ENCODE results near the gene STX4.

DNA sequence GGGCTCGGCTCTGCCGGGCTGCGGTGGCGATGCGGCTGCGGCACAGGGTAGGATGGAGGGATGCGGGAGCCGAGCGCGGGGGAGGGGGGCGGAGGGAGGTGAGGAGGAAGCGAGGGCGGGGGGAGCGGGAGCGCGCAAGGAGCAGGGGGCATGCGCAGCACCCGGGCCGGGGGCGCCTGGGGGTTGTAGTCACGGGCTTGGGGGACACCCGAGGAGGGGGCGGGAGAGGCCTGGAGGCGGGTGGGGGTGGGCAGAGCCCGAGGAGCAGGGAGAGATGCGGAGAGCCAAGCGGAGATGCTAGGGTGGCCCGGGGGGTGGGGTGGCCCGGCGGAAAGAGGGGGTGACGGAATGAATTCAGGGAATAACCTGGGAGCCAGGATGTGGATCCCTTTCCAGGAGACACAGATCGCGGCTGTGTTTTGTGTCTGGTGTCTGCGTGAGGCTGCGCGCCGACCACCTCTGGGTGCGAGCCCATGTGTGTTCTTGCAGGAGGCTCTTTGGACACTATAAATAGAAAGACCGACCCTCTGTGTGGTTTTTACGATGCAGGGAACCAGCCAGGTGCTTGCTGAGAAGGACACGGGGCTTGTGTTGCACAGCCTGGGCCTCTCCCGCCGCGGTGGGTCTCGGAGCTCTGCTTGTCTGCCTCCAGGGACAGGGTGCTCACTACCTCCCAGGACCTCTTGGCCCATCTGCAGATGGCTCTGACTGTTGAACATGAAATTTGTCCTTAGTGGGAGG lies 22.6 kb upstream of the STX4 start, which contains the start of gene STX1B:
- TF ChIP-seq, protein P1, sequence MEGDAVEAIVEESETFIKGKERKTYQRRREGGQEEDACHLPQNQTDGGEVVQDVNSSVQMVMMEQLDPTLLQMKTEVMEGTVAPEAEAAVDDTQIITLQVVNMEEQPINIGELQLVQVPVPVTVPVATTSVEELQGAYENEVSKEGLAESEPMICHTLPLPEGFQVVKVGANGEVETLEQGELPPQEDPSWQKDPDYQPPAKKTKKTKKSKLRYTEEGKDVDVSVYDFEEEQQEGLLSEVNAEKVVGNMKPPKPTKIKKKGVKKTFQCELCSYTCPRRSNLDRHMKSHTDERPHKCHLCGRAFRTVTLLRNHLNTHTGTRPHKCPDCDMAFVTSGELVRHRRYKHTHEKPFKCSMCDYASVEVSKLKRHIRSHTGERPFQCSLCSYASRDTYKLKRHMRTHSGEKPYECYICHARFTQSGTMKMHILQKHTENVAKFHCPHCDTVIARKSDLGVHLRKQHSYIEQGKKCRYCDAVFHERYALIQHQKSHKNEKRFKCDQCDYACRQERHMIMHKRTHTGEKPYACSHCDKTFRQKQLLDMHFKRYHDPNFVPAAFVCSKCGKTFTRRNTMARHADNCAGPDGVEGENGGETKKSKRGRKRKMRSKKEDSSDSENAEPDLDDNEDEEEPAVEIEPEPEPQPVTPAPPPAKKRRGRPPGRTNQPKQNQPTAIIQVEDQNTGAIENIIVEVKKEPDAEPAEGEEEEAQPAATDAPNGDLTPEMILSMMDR (optimal IDR thresholded peaks at IDR 0.05 in 1 of 3, IDR thresholded peaks at IDR 0.05 in 1 of 3, conservative IDR thresholded peaks at IDR 0.05 in 1 of 3; ENCODE audit: extremely low read depth in 1 of 3, insufficient read depth in 2 of 3, low read length in 3 of 3): no peak
- peak; percentile 68 for TF ChIP-seq EZH2 (IDR thresholded peaks at IDR 0.05; ENCODE audit: low read length)
